ENCODE data around the gene MUSK.
"Not testable (repeated sequence)": the region's sequence is repeated elsewhere in the genome, so short reads cannot be mapped to it uniquely, and the experiment has no call there.

The MUSK gene

GRCh38 chr9:110659891-110660541 lies 8.6 kb upstream of the MUSK start:
- H3K4me3 Mint-ChIP-seq: no peak overlapping the region
- no peaks in the 10 kb centered on the region for H3K27me3 Mint-ChIP-seq
- no peaks in the 10 kb centered on the region for H3K9me3 Mint-ChIP-seq
- H3K27ac Mint-ChIP-seq: no peak overlapping the region
- H3K36me3 Mint-ChIP-seq (ENCODE audit: low read depth): no peaks in the 10 kb centered on the region
- no peak for DNase-seq
- no peak for ATAC-seq
- H3K4me1 Mint-ChIP-seq: no peaks in the 10 kb centered on the region

- no peak overlapping the region for H3K4me3 Mint-ChIP-seq
- H3K27ac Mint-ChIP-seq: no peak overlapping the region
- no peaks in the 10 kb centered on the region for H3K27me3 Mint-ChIP-seq
- H3K9me3 Mint-ChIP-seq: no peaks in the 10 kb centered on the region
- no peaks in the 10 kb centered on the region for H3K4me1 Mint-ChIP-seq
- no peak for DNase-seq
- ATAC-seq: no peak
- H3K36me3 Mint-ChIP-seq (ENCODE audit: low read depth): no peaks in the 10 kb centered on the region
Observed at GRCh38 chr9:110669433-110669832, 842 bp downstream of the MUSK start.

- Mint-ChIP-seq H3K9me3 (peaks cover 6% of the 10 kb centered on the region), H3K36me3 (ENCODE audit: low read depth) (no peaks in the 10 kb centered on the region), H3K27ac (no peak overlapping the region), H3K27me3 (no peaks in the 10 kb centered on the region), H3K4me3 (no peak overlapping the region), H3K4me1 (no peaks in the 10 kb centered on the region)
- ATAC-seq: no peak
- DNase-seq: no peak
Observed at GRCh38 chr9:110671849-110672248, 3.3 kb downstream of the MUSK start.

GRCh38 chr9:110672873-110673510 lies 4.4 kb downstream of the MUSK start:
- Mint-ChIP-seq H3K4me3 (no peak overlapping the region), H3K27me3 (no peaks in the 10 kb centered on the region), H3K9me3 (peaks cover 13% of the 10 kb centered on the region), H3K27ac (no peak overlapping the region), H3K4me1 (no peaks in the 10 kb centered on the region), H3K36me3 (ENCODE audit: low read depth) (no peaks in the 10 kb centered on the region)
- DNase-seq: no peak
- no peak for ATAC-seq

GRCh38 chr9:110687497-110687896 lies 18.9 kb downstream of the MUSK start:
- Mint-ChIP-seq H3K4me3 (no peak overlapping the region), H3K27ac (no peak overlapping the region), H3K36me3 (ENCODE audit: low read depth) (no peaks in the 10 kb centered on the region), H3K27me3 (peaks cover 2% of the 10 kb centered on the region), H3K4me1 (no peaks in the 10 kb centered on the region), H3K9me3 (peaks cover 3% of the 10 kb centered on the region)
- ATAC-seq: no peak
- no peak for DNase-seq

GRCh38 chr9:110688329-110688728 lies 19.7 kb downstream of the MUSK start:
- H3K9me3 Mint-ChIP-seq: no peaks in the 10 kb centered on the region
- H3K4me1 Mint-ChIP-seq: no peaks in the 10 kb centered on the region
- H3K27me3 Mint-ChIP-seq: peaks cover 2% of the 10 kb centered on the region
- ATAC-seq (no peak), DNase-seq (no peak)
- H3K36me3 Mint-ChIP-seq (ENCODE audit: low read depth): no peaks in the 10 kb centered on the region
- no peak overlapping the region for H3K27ac Mint-ChIP-seq
- no peak overlapping the region for H3K4me3 Mint-ChIP-seq

GRCh38 chr9:110691002-110691549 lies 22.5 kb downstream of the MUSK start:
- ATAC-seq: no peak

GRCh38 chr9:110695846-110696245 lies 27.3 kb downstream of the MUSK start:
- not testable (repeated sequence) for DNase-seq; H3K27me3 Mint-ChIP-seq; H3K27ac Mint-ChIP-seq; H3K9me3 Mint-ChIP-seq; H3K4me1 Mint-ChIP-seq; ATAC-seq; H3K36me3 Mint-ChIP-seq (ENCODE audit: low read depth); H3K4me3 Mint-ChIP-seq

More at GRCh38 chr9:110691002-110691549, 22.5 kb downstream of the MUSK start:
- Mint-ChIP-seq H3K4me1 (no peaks in the 10 kb centered on the region), H3K36me3 (ENCODE audit: low read depth) (no peaks in the 10 kb centered on the region), H3K4me3 (no peak overlapping the region), H3K9me3 (no peaks in the 10 kb centered on the region), H3K27ac (no peak overlapping the region), H3K27me3 (no peaks in the 10 kb centered on the region)
- no peak for DNase-seq

GRCh38 chr9:110700953-110701352 lies 32.4 kb downstream of the MUSK start:
- Mint-ChIP-seq H3K36me3 (ENCODE audit: low read depth) (no peaks in the 10 kb centered on the region), H3K27me3 (no peaks in the 10 kb centered on the region), H3K27ac (no peak overlapping the region), H3K9me3 (no peaks in the 10 kb centered on the region), H3K4me1 (no peaks in the 10 kb centered on the region), H3K4me3 (no peak overlapping the region)
- no peak for DNase-seq
- ATAC-seq: no peak

- ATAC-seq (no peak), DNase-seq (no peak)
- H3K27ac Mint-ChIP-seq: no peak overlapping the region
- no peaks in the 10 kb centered on the region for H3K27me3 Mint-ChIP-seq
- H3K4me3 Mint-ChIP-seq: no peak overlapping the region
- no peaks in the 10 kb centered on the region for H3K9me3 Mint-ChIP-seq
- H3K4me1 Mint-ChIP-seq: no peaks in the 10 kb centered on the region
- no peaks in the 10 kb centered on the region for H3K36me3 Mint-ChIP-seq (ENCODE audit: low read depth)
Observed at GRCh38 chr9:110703669-110704068, 35.1 kb downstream of the MUSK start.

- Mint-ChIP-seq H3K27me3 (no peaks in the 10 kb centered on the region), H3K9me3 (no peaks in the 10 kb centered on the region), H3K4me3 (no peak overlapping the region), H3K36me3 (ENCODE audit: low read depth) (no peaks in the 10 kb centered on the region), H3K4me1 (no peaks in the 10 kb centered on the region), H3K27ac (no peak overlapping the region)
- ATAC-seq (no peak), DNase-seq (no peak)
Observed at GRCh38 chr9:110707419-110707818, 38.8 kb downstream of the MUSK start.

- H3K36me3 Mint-ChIP-seq (ENCODE audit: low read depth): no peaks in the 10 kb centered on the region
- ATAC-seq: no peak
- no peak for DNase-seq
- no peaks in the 10 kb centered on the region for H3K4me1 Mint-ChIP-seq
- H3K9me3 Mint-ChIP-seq: no peaks in the 10 kb centered on the region
- no peak overlapping the region for H3K27ac Mint-ChIP-seq
- H3K27me3 Mint-ChIP-seq: no peaks in the 10 kb centered on the region
- H3K4me3 Mint-ChIP-seq: no peak overlapping the region
Observed at GRCh38 chr9:110710420-110710819, 41.8 kb downstream of the MUSK start.

- Mint-ChIP-seq H3K27ac (no peak overlapping the region), H3K4me3 (no peak overlapping the region), H3K9me3 (peaks cover under 1% of the 10 kb centered on the region), H3K4me1 (no peaks in the 10 kb centered on the region), H3K27me3 (peaks cover 2% of the 10 kb centered on the region), H3K36me3 (ENCODE audit: low read depth) (no peaks in the 10 kb centered on the region)
- DNase-seq (no peak), ATAC-seq (no peak)
Observed at GRCh38 chr9:110712955-110713354, 44.4 kb downstream of the MUSK start.

- H3K27me3 Mint-ChIP-seq: peaks cover 2% of the 10 kb centered on the region
- H3K4me3 Mint-ChIP-seq: no peak overlapping the region
- ATAC-seq (no peak), DNase-seq (no peak)
- H3K4me1 Mint-ChIP-seq: no peaks in the 10 kb centered on the region
- H3K36me3 Mint-ChIP-seq (ENCODE audit: low read depth): no peaks in the 10 kb centered on the region
- H3K27ac Mint-ChIP-seq: no peak overlapping the region
- peaks cover 9% of the 10 kb centered on the region for H3K9me3 Mint-ChIP-seq
Observed at GRCh38 chr9:110714314-110714713, 45.7 kb downstream of the MUSK start.

GRCh38 chr9:110728058-110728457 lies 59.5 kb downstream of the MUSK start:
- Mint-ChIP-seq H3K36me3 (ENCODE audit: low read depth) (no peaks in the 10 kb centered on the region), H3K9me3 (no peaks in the 10 kb centered on the region), H3K27ac (no peak overlapping the region), H3K4me3 (no peak overlapping the region), H3K27me3 (no peaks in the 10 kb centered on the region), H3K4me1 (no peaks in the 10 kb centered on the region)
- ATAC-seq (no peak), DNase-seq (no peak)
